ENCODE data around the gene UBE3D. TPM values are rescaled to one million over a fixed set of nuclear protein-coding genes. Genes with fewer than 3 reads are reported as not detected.
"Not testable (repeated sequence)": the region's sequence is repeated elsewhere in the genome, so short reads cannot be mapped to it uniquely, and the experiment has no call there.

UBE3D gene
- total RNA-seq, 1 donor from 2014 or later: 12.6 TPM

- DNase-seq: no peak
Observed at GRCh38 chr6:82971877-82972460, 93.7 kb downstream of the UBE3D start.

DNA sequence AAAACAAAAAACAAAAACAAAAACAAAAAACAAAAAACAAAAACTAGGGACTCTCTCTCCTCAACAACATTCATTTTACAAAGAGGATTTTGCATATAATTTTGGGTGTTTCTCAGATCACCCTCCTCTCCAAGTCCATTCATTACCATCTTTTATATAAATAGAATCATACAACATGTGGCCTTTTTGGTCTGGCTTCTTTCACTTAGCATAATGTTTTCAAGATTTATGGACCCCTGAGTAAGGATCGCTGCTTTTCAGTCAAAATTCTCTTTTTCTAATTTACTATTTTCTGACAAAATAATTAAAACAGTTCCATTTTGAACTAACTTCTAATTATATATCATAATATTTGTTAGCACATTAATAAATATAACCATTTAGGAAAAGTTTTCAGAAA, 94.8 kb downstream of the UBE3D start:
- DNase-seq: no peak

- no peak for DNase-seq
Observed at GRCh38 chr6:82968708-82969107, 96.9 kb downstream of the UBE3D start.

DNA sequence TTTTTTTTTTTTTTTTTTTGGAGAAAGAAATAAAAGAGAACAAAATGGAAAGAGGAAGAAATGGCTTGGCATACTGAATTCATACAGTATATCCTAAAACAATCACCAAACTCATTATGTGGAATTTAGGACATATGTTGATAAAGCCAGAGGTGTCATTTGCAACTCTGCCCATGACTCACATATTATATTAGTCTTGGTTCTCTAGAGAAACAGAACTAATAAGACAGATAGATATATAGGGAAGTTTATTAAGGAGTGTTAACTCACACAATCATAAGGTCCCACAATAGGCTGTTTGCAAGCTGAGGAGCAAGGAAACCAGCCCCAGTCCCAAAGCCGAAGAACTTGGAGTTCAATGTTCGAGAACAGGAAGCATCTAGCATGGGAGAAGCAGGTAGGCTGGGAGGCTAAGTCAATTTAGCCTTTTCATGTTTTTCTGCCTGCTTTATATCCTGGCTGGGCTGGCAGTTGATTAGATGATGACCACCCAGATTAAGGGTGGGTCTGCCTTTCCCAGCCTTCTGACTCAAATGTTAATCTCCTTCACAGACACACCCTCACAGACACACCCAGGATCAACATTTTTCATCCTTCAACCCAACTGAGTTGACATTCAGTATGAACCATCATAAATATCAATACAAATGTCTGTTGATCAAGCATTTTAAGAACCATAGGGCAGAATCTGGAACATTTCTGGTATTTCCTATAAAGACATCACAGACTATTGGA, 102.3 kb downstream of the UBE3D start:
- no peak for DNase-seq

DNA sequence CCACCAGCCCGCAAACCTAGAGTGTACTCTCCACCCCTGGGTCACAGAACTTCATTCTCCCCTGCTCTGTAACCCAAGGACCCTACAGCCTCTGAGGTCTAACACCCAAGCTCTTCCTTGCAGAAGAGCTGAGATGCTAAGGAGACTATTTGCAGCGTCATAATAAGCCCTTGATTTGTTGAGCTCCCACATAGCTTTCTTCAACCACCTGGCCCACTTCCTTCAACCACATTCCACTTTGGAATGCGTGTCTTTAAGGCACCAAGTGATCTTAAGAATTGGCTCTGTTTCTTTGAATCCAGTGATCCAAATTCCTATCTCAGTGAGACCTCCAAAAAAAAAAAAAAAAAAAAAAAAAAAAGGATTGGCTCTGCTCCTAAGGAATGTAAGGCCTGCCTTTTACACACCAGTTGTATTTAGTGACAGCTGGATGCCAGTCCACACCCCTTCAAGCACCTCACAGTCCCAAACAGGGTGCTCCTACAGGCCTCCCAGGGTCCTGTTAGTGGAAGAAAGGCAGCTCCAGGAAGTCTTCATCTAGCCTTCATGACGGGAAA, 106.2 kb downstream of the UBE3D start:
- DNase-seq: peak; percentile 41

GRCh38 chr6:82958551-82958950, 107.1 kb downstream of the UBE3D start:
- no peak for DNase-seq

DNA sequence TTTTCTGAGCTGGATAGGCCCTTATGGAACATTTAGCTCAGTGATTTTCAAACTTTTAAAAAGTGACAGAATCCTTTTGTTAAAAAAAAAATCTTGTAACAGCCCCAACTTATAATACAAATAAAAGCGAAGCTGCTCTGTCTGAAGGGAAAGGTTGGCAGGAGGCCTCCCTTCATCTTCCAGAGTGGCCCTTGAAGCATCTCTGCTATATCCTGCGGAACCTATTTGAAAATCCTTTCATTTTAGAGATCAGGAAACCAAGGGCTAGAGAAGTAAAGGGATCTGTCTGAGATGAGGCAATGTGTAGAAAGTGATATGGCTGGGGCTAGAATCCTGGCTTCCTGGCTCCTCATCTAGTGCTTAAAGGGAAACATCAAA, 107.8 kb downstream of the UBE3D start:
- DNase-seq: no peak

- DNase-seq: no peak
Observed at GRCh38 chr6:82957171-82957867, 108.3 kb downstream of the UBE3D start.

- DNase-seq: no peak
Observed at GRCh38 chr6:82955841-82956240, 109.8 kb downstream of the UBE3D start.

DNA sequence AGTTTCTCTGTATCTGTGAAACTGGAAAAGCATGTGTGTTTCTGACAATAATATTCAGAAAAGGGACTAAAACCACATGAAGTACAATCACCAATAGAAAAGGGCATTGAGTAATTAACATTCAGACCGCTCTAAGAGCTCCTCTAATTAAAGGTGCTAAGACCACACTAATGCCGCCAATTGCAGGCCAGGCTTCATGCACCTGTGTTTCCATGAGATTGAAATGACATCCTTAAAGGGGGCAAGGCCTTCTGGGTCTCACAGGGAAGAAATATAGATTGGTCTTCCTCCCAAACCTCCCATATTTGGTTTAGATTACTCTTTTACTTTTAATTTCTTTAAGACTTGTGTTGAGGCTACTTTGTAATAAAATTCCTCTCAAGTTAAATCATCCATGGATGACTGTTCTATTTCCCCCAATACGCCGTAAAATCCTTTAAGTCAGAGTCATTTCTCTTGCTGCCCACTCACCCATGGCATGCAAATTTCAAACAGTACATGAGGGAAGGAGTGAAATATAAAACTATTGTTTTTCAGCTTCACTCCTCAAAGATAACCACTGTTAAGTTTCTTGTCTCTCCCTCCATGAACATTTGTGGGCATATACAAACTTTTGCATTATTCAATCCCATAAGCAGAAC, 110.6 kb downstream of the UBE3D start:
- DNase-seq: no peak

- no peak for DNase-seq
Observed at GRCh38 chr6:82954356-82954755, 111.3 kb downstream of the UBE3D start.

DNA sequence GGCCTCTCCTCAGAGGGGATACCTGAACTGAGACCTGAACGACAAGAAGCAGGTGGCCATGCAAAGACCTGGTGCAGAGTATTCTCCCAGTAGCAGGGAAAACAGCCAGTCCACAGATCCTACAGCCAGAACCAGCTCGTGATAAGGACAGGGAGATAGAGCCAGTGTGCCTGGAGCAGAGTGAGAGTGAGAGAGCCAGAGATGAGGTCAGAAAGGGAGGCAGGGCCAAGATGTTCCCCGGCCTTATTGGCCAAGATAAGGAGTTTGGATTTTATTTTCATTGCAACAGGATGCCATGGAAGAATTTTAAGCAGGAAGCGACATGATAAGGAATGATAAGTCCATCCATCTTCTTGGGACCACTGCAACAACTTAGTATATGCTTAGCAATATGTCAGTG, 111.8 kb downstream of the UBE3D start:
- DNase-seq: no peak

GRCh38 chr6:82951935-82952334, 113.7 kb downstream of the UBE3D start:
- no peak for DNase-seq

GRCh38 chr6:82951389-82951788, 114.3 kb downstream of the UBE3D start:
- DNase-seq: no peak

GRCh38 chr6:82930915-82931314, 134.7 kb downstream of the UBE3D start:
- DNase-seq: not testable (repeated sequence)

DNA sequence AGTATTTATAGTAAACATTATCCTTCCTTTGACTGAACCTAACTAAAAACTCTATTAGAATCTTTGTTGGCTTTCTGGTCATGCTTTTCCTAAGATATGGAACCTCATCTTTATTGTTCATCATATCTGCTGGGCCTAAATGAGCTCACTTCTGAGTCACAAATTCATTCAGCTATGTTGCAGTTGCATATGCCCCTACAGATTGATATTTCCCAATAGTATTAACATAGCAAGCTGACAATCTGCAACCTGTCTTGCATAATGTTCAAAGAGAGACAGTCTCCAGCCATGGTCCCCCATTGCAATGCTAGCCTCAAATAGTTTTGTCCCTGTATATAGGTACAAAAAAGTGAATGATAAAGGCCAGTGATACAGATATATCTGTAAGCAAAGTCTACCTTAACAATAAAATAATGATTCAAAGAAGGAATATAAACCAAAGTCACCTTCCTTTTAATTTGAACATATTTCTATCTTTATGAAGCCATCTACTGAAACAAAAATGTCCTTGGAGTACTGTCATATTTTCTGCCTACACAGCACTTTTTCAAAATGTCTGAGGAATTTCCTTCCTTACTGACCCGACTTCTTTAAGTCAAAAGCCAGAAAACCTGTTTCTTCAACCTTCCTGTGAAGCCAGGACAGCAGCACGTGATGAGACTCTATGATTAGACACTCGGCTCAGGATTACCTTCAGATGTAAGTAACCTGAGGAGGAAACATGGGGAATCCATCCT, 140.7 kb downstream of the UBE3D start:
- DNase-seq: no peak

GRCh38 chr6:82921258-82921657, 144.4 kb downstream of the UBE3D start:
- DNase-seq: no peak

DNA sequence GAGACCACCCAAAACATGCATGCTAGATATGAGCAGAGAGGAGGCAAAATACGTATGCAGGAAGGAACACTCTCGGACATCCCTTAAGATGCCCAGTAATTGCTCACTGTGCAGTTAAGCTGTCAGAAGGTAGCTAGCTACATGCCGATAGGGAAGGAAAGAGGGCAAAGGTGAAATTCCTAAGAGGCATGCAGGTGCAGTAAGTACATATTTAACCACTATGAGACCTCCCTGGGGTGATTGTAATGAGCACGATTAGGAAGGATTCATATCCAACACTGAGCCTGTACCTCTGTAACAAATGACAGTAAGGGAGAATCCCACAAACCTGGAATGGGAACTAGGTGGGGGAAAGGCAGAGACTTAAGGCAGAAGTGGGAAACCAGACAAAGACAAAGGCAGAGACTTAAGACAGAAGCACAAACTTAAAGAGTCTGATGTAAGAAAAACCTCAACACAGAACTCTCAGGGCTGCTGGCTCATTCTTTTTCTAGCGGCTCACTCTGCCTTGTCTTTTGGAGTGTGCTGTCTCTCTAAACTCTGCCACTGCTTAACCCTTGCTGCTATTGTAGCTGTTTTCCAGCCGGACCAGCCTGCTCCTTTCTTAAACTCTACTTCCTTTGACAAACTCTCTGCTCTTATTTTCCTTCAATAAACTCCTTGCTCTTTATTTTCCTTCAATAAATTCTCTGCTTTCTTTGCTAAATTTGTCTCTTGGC, 148.1 kb downstream of the UBE3D start:
- DNase-seq: no peak

GRCh38 chr6:82915666-82916065, 150.0 kb downstream of the UBE3D start:
- DNase-seq: no peak

- no peak for DNase-seq
Observed at GRCh38 chr6:82914511-82914910, 151.1 kb downstream of the UBE3D start.

- no peak for DNase-seq
Observed at GRCh38 chr6:82910820-82911219, 154.8 kb downstream of the UBE3D start.
